HCEC 1CT (cell line): Measurements from ENCODE around the gene RABGAP1L.

ENCODE experiments used
- DNase-seq: peaks from one replicate; pipeline ENCODE4 v3.0.0-alpha.2; 2017

RABGAP1L gene

DNA sequence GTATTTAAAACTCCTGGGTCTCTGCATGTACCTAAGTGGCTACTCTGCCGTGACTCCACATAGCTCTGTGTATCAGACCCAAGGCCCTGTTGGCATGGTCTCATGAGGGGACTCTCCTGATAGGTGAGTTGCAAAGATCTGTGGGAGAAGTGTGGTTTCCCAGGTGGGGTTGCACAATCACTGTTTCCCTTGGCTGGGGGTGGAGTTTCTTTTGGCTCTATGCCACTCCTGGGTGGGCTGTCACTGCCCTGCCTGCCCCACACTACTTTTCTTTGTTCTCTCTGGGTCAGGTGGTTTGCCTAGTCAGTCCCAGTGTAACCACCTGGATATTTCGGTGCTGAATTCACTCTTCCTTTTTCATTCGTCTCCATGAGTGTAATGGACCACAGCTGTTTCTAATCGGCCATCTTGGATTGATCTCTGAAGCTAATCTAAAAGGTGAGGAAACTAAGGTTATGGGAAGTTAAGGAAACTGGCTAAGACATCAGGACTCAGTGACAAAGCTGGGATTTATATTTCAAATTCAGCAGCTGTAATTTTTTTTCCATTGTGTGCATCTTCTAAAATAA, 743.3 kb downstream of the RABGAP1L start:
- DNase-seq: no peak

- no peak for DNase-seq
Observed at GRCh38 chr1:174911606-174912005, 752.3 kb downstream of the RABGAP1L start.

DNA sequence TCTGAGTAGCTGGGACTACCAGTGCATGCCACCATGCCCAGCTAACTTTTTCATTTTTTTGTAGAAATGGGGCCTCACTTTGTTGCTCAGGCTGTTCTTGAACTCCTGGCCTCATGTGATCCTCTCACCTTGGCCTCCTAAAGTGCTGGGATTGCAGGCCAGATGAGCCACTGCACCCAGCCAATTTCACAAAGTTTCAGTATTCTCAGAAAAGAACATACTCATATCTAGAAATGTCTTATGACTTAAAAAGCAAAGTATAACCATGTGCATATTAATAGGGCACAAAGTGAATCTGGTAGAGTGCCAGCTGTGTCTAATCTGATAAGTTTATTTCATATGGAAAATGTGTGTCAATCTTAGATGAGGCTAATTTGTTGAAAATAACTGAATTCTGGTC, 752.9 kb downstream of the RABGAP1L start:
- no peak for DNase-seq

- DNase-seq: no peak
Observed at GRCh38 chr1:174913225-174913903, 754.0 kb downstream of the RABGAP1L start.

DNA sequence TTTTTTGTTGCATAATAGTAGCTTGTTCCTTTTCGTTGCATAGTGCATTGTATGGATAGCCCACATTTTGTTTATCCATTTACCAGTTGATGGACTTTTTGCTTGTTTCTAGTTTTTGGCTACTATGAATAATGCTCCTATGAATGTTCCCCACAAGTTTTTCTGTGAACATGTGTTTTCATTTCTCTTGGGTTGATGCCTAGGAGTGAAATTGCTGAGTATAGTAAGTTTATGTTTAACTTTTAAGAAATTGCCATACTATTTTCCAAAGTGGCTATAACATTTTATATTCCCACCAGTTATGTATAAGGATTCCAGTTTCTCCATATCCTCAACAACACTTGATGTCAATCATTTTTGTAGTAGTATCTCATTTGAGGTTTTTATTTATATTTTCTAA, 755.7 kb downstream of the RABGAP1L start:
- DNase-seq: no peak

DNA sequence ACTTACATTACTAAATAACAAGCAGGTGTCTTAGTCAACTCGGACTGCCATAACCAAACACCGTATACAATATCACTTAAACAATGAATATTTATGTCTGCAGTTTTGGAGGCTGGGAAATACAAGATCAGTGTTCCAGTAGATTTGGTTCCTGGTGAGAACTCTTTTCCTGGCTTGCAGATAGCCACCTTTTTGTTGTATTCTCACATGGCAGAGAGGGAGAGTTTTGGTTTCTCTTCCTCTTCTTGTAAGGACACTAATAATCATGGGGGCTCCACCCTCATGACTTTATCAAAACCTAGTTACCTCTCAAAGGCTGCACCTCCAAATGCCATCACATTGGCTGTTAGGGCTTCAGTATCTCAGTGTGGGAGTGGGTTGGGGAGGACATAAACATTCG, 757.5 kb downstream of the RABGAP1L start:
- DNase-seq: no peak

GRCh38 chr1:174920093-174920492, 760.8 kb downstream of the RABGAP1L start:
- no peak for DNase-seq

- DNase-seq: no peak
Observed at GRCh38 chr1:174922121-174922520, 762.8 kb downstream of the RABGAP1L start.

DNA sequence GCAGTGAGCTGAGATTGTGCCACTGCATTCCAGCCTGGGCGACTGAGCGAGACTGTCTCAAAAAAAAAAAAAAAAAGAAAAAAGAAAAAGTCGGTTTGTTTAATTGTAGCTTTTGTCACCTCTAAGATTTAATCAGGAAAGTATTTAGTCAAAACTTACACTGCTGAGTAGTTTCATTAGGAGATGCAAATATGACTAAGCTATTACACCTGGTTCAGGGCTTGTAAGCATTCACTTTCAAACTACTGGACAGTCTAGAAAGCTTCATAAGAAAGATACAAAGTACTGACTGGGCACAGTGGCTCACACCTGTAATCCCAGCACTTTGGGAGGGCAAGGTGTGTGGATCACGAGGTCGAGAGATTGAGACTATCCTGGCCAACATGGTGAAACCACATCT, 764.5 kb downstream of the RABGAP1L start:
- no peak for DNase-seq

- DNase-seq: no peak
Observed at GRCh38 chr1:174928541-174928940, 769.2 kb downstream of the RABGAP1L start.

- DNase-seq: no peak
Observed at GRCh38 chr1:174931214-174931613, 771.9 kb downstream of the RABGAP1L start.

- DNase-seq: no peak
Observed at GRCh38 chr1:174932587-174932986, 773.3 kb downstream of the RABGAP1L start.

GRCh38 chr1:174935961-174936727, 776.8 kb downstream of the RABGAP1L start:
- no peak for DNase-seq

DNA sequence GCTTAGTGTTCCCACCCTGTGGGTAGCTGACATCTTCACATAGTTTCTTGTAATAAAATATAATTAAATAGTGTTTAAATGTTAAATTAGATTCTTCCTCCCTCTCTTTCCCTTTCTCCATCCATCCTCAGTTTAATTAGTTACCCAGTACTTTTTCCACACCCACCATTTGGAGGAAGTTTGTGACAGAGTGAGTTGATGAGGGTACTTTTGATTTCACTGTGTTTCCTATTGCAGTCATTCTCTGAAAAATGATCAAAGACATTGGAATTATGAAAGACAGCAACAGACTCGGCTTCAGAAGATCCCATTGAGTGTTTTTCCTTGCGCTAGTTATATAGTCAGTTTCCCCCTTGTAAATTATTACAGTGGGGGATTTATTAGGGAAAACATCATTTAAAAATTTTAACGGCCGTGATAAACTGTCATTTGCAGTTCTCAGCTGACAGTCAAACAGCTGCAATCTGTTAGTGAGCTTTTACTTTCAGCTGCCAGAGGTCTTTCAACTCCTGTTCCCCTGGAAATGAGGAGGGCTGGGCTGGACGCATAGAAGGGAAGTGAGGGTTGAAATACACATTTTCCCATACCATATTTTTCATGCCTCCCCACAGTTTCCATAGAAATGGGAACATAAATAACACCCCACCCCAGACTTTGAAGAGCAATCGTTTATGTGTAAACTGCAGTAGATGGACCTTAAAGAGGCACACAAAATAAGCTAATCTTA, 779.1 kb downstream of the RABGAP1L start:
- DNase-seq: no peak

DNA sequence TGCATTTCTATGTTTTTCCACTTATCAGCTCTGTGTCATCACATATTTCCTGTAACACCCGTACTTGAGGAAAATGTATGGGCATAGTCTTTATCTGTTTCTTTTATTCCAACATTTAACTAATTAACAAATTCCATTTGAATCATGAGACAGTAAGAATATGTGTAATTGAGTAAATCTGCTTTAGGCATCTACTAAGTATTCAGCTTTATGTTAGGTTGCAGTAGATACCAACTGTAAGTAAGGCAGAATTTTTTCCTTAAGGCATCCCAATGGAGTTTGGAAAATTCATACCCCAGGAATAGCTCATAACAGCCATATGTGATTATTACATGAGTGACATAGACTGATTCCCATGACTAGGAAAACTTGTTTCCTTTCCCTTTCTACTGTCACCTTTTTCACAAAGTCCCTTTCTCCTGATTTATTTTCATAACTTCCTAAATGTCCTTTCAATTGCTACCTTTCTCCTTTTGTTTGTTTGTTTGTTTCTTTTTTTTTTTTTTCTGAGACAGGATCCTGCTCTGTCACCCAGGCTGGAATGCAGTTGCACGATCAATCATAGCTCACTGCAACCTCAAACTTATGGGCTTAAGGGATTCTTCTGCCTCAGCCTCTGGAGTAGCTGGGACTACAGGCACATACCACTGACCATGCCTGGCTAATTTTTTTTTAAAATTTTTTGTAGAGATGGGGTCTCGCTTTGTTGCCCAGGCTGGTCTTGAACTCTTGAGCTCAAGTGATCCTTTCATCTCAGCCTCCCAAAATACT, 780.6 kb downstream of the RABGAP1L start:
- no peak for DNase-seq

DNA sequence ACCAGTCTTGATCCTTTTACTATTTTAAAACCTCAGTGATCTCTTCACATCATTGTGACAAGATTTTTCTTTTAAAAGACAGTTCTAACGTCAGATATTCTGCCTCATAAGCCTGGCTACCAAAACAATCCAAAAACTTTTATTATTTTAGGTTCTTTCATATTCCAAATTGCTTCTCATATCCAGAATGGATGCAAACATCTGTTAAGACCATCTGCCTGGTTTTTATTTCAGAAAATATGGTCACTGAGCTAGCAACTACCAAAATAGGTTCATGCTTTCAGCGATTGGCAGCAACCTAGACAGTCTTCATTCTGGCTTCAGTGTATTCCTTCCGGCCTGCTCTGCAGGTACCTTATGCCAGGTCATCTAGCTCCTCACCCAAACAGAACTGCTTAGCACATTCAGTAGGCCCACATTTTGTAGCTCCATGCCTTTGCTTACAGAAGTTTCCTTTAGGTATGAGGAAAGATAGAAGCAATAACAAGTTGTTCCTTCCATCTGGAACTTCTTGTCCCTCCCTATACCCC, 781.4 kb downstream of the RABGAP1L start:
- DNase-seq: no peak

DNA sequence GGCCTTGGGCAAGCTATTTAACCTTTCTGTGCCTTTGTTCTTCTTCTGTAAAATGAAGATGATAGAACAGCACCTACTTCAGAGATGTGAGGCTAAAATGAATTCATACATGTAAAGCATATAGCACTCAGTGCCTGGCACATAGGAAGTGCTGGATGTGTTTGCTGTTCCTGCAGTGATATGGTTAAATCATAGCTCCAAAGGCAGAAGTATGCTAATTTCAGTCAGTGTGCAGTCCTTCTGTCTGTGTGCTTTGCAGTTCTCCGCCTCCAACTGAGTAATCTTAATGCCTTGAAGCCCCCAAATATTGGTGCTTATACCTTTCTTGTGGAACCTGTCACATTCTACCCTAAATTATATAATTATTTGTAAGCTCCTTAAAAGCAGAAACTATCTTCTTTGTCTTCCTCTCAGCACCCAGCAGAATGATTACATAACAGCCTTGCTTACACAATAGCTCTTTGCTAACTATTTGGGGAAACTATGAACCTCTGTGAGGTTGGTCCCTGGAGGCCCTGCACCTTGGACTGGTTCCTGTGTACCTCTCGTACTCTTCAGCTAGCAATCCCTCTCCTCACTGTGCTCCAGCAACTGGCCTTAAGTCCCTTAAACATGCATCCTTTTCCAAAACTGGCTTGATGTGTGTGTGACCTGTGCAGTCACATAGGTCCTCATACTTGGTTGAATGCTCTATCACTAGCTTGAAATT, 783.4 kb downstream of the RABGAP1L start:
- DNase-seq: no peak

DNA sequence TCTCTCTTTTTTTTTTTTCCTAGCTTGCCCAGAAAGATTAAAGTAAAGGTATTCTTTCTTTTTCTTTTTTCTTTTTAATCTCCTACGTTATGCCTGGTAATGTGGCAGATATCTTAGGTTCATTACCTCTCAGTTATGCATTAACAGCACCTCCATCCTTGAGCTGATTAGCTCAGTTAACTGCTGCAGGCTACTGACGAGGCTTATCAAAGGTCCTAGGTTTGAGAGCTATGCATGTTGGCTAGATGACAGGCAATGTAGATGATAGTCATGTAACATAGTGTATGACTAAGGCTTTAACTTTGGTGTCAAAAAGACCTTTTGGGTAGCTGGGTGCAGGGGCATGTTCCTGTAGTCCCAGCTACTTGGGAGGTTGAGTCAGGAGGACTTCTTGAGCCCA, 786.7 kb downstream of the RABGAP1L start:
- no peak for DNase-seq

DNA sequence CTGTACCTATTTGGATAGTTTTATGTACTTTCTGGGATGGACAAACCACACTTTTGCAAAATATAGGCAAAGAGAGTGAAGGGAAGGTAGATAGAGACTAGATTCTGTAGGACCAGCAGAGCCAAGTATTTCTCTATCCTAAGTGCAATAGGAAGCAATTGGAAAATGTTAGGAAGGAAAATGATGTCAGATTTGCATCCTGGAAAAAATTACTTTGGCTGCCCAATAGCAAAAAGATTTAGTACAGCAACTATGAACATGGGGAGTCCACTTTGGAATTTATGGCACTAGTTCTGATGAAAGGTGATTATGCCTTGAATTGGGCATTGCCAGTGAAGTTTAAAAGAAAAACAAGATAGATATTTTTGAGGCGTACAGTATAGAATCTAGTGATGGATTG, 789.7 kb downstream of the RABGAP1L start:
- DNase-seq: no peak

GRCh38 chr1:174949645-174950044, 790.3 kb downstream of the RABGAP1L start:
- no peak for DNase-seq

DNA sequence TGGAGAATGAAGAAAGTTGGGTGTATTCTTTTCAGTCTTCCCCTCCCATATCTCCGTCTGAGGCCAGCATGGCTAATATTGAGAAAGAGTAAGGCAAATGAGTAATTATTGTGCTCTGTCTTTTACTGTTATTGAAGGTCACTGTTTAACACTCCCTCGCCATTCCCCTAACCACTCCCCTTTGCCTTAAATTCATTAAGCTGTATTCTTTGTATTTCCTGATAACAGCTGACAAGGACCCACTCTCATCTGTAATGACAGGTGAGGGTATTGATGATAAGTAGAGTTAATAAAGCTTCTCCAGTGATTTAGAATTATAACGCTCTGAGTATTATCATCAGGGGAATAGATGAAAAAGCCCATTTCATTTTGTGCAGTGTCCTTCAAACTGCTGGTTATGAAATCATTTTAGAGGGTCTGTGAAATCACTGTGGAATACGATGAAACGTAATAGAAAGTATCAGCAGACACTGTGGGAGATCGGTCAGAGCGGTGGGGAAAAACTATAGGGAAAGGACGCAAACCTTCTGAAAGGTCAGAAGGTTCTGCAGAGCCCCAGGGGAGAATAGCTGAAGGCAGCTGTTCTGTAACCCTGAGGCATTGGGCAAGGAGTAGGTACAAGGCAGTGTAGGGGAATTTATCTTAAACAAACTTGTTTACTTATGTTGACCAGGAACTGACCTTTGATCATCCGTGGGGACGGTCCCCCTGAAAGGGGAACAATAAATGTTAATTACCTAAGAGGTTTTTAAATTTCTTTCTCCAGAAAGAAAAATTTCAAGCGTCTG, 794.2 kb downstream of the RABGAP1L start:
- DNase-seq: no peak
